Activated naive CD4-positive, alpha-beta T cell treated with anti-CD3 and anti-CD28 coated beads, Interleukin-2, amount 50 U/mL, for 16 hours (primary cell): Measurements from ENCODE around the gene TRAF1.

Experiments
- DNase-seq: peaks from one replicate; pipeline ENCODE4 v3.0.0-alpha.2; 2020

Gene TRAF1

DNA sequence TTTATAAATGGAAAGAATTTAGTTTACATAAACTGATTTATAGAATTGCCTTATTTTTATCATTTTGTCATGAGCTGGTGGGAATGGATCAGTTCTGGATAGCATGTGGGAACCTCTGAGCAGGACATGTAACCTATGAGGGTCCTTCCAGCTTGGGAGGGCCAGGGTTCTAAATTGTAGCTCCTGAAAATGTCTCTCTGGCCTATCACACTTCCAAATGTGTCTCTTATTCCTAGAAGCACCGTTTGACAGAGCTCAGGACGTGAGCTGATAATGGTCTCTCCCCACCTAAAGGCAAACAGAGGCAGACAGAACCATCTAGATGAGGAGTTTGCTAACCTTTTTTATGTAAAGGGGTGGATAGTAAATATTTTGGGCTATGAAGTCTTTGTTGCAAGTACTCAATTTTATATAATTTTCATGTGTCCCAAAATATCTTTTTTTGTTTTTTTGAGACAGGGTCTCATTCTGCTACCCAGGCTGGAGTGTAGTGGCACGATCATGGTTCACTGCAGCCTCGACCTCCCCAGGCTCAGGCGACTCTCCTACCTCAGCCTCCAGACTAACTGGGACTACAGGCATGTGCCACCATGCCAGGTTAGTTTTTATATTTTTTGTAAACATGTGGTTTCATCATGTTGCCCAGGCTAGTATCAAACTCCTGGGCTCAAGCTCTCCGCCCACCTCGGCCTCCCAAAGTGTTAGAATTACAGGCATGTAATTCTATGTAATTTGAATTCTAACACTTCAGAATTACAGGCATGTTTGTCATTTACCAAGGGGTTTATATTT lies 4.0 kb downstream of the TRAF1 start:
- no peak for DNase-seq

DNA sequence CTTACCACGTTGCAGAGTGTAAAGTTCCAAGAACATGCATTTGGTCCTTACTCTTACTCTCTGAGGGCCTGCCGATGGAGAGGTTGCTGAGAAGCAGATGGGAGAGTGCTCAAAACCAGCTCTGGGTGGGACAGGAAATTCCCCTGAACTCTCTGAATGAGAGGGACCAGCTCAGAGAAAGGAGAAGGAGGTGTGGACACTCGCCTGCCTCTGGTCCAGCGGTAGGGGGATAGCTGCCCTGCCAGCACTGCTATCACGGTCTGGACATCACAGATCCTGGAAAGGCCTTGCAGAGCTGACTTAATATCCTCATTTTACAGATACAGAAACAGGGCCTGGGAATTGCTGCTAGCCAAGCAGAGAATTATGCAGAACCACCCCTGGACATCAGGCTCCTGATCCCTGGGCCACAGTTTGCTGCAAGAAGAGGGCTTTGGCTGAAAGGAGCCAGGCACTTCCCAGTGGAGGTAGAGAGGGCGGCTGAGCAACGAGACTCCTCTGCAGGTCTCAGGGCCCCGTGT lies 4.9 kb downstream of the TRAF1 start:
- no peak for DNase-seq

DNA sequence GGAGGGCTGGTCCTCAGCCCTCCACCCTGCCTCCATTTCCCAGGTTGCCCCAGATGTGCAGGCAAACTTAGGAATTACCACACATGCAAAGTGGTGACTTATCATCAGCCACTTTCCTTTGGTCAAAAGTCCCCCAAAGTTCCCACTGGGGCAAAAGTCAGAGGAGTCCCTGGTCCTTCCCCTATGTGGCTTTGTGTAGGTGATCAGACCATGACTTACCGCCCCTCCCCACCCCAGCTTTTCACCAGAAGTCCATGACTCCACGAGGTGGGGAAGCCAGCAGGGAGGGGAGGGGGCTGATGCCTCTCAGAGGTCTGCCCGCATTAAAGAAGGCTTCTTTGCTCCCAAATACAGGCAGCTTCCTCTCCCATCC lies 5.8 kb downstream of the TRAF1 start:
- DNase-seq = no peak

DNA sequence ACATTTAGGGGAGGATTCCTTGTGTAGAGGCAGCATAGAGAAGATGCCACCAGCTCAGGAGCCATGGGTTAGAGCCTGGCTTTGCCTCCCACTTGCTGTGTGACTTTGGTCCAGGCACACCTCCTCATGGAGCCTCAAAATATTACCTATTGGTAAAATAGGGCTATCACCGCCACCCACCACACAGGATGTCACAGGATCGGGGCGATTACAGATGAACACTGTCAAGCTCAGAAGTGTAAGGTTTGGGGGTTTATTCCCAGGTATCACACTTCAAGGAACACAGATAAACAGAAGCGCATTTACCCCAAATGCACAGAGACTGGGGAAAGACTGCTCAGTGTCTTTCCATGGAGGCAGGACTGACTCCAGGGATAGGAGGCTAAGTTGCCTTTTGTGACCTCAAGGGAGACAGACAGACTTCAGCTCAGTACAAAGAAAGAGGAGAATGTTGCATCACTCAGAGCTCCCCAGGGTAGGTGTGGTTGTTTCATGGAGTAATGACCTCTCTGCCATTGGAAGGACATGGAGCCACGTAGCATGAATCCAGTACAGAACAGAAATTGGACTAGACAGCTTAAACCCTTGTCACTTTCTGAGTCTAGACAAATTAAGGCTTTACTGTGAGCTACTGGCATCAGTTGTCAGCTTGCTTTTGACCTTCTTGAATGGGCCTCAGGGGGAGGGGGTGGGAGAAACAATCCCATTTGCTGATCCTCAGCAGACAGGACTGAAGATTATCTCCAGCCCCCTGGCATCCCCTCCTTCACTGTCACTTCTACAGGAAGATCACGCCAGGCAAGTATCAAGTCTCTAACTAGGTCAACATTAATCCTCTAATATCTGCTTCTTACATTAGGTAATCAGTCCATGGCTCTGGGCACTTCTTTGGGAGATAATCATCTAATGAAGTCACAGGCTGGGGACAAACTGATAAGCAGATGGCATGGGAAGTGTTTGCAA lies 6.5 kb downstream of the TRAF1 start:
- no peak for DNase-seq

DNA sequence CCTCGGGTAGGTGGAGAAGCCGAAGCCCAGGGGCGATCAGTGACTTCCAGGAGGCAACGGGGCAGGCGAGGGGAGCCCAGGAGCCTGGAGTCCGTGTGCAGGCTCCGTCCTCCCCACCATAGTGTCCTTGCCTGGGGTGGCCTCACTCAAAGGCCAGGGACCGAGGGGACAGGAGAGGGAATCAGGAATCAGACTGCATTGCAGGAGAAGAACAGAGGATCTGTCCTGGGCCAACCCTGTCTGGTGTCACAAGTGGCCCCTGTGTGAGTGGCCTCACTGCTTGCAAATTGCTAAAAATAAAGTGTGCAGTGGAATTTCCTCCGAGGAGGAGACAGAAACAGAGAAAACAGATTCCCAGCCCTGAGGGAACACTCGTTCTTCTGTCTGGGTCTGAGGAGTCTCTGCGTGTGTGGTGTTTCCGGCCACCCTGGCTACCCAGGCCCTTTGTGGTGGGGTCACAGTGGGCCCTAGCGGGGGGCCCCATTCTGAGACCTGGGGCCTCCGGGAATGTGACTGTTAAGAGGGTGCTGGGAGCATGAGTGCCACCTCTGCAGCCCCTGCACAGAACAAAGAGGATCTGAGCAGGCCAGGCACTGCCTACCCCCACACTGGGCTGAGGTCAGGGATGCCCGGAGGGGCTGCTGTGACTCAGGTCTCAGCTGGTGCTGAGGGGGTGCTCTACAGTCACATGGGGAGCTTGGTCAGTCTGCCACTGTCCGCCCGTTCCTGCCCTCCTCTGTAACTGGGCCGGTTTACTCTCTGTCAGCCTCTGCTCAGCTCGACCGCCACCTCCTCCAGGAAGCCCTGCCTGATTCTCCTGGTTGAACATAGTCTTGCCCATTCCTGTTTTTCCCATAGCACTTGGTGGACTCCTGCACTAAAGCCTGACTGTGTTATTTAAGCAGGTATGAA lies 7.4 kb downstream of the TRAF1 start:
- DNase-seq = no peak

DNA sequence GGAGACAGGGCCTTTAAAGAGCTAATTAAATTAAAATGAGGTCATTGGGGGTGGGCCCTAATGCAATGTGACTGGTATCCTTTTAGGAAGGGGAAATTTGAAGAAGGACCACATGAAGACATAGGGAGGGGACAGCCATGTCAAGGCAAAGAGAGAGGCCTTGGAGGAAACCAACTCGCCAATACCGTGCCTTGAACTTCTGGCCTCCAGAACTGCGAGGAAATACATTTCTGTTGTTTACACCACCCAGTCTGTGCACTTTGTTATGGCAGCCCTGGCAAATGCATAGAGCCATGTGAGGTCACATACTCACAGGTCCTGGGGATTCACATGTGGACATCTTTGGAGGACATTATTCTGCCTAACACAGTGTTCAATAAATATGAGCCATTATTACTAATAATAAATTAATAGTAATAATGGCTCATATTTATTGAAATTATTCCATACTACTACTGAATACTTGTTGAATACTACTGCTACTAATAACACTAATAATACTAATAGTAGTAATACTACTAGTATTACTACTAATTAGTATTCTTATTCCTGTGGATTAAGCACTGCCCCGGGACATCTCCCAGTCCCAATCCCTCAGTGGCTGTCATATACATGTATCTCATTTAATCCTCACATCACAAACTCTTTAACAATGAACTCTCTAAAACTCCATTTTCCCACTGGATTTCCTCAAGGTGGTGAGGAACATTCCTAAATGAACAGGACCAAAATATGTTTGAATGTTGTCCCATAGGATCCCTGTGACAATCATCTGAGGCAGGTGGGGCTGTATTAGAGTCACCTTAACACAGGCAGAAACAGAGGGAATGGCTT lies 8.4 kb downstream of the TRAF1 start:
- no peak for DNase-seq

DNA sequence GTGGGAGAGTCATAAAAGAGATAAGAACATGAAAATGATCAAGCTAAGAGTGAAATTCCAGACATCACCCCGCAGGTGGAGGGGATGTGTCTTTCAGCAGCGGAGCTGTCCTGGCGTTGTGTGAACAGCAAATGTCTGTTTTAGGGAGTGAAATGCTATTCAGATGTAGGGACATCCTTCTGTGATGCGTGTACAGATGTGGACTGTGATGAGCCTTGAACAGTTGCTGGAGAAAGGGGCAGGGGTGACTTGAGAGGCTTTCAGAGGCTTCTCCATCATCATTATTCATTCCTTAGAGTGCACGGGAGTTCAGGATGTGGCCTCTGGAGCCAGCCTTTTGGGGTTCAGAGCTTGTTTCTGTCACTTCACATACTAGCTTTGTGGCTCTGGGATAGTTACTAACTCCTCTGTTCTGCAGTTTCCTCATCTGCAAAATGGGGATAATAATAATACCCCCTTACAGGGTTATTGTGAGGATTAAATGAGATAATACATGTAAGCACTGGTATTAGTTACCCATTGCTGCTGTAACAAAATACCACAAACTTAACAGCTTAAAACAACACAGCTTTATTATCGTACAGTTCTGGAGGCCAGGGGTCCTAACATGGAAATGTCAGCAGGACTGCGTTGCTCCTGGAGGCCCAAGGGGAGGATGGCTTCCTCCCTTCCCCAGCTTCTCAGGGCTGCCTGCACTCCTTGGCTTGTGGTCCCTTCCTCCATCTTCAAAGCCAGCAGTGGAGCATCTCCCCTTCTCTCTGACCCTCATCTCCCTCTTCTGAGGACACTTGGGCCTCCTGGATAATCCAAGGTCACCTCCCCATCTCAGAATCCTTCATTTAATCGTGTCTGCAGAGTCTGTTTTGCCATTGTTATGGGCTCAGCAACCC lies 9.4 kb downstream of the TRAF1 start:
- DNase-seq = no peak

DNA sequence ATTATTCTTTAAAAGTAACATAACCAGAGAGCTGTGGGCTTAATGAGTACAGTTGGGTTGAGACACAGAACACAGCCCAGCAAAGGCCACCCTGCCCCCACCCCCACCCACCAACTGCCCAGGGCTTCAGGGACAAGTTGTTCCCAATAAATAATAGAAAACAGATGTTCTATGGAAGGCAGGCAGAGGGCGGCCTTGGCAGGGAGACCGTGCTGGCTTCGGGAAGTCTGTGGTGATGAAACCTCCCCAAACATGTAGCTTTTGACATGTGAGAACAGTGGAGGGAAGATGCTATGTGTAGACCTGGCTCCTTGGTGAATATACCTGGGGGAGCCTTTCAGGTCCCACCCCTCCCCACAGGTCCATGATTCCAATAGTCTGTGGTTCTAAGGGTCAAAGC lies 10.0 kb downstream of the TRAF1 start:
- DNase-seq = no peak

DNA sequence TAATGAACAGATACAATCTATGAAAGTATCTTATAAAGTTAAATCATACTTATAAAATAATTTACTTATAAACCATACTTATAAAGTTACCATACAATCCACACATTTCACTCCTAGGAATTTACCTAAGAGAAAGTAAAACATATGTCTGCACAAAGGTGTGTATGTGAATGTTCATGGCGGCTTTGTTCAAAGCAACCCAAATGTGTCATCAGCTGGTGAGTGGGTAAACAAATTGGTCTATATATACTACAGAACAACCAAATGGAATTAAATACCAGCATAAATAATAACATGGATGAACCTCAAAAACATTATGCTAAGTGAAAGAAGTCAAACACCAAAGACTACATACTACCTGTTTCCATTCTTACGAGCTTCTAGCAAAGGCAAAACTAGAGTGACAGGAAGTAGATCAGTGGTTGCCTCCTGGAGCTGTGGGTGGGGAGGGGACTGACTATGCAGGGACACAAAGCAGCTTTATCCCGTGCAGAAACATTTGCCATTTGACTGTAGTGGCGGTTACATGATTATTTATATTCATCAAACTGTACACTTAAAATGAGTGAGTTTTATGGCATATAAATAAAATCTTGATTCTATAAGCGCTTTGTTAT lies 10.6 kb downstream of the TRAF1 start:
- DNase-seq = no peak

DNA sequence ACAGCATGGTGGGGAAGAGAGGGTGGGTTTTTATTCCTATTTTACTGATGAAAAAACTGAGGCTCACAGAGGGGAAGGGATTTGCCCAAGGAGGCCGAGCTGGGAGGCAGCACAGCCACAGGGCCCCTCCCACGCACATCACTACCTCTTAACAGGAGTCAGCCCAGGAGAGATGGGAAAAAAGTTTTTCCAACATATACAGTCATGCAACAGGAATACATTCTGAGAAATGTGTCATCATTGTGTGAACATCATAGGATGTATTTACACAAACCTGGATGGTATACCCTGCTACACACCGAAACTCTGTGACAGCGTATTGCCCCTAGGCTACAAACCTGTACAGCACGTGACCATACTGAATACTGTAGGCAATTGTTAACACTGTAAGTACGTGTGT lies 11.6 kb downstream of the TRAF1 start:
- no peak for DNase-seq

DNA sequence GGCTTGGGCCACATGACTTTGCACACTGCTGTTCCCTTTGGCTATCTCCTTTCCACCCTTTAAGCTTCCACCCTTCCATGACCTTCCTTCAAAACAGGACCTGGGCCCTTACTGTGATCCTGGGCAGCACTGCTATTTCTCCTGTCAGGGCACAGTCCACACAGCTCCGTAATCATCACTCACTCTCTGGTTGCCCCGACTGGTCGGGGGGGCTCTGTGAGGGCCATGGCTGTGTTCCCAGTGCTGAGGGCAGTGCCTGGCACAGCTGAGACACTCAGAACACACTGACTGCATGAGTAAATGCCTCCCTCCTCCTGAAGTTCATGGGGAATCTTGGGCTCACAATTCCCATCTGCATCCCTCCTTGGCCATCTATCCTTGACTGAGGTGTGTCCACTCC lies 12.2 kb downstream of the TRAF1 start:
- DNase-seq = no peak

DNA sequence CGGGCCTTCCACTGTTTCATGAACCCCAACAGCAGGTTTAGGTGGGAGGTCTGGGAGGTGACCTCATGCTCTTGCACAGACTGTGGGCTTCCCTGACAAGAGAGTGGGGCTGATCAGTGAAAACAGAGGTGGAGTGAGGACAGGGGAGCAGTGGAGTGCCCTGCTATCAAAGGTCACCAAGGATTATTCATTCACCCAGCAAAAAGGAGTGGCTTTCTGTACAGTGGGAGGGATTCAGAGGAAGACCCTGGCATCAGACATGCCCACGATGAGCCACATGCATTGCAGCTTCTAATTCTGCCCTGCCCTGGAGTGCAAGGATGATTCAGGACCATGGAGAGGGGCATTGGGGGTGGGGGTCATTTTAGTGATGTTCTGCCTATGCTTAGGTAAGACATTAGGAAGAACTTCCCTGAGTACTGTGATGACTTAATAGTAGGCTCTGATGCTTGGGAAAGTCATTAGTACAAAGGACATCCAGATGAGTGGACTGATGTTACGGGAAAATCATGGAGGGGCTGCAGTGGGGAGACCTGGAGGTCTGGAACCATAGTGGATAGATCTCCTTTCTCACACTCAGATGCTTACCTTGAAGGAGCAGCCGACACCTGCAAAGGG lies 12.8 kb downstream of the TRAF1 start:
- DNase-seq = no peak

DNA sequence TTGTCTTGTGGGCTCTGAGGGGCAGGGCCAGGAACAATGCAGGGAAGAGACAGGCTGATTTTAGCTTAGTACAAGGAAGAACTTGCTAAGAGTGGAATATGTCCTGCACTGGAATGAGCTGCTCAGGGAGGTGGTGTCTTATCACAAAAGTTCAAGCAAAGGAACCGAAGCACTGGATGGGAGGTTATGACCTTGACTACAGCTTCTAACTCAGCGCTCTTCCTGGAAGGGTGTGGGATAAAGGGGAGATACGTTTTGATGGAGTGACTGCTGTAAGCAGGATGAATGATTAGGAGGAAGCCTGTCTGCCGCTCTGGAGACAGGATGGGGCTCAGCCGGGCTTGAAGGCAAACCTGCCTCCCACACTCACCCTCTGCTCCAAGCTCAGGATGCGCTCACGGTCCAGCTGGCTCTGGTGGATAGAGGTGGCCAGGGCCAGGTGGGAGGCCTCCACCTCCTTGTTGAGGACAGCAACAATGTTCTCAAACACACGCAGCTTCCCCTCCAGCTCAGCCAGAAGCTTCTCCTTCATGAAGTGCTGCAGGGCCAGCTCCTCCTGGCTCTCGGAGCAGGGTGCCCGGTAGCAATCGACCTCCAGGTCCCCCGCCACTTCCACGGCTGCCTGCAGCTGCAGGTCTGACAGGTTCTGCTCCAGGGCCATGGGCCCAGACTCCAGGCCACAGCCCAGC lies 13.5 kb downstream of the TRAF1 start:
- no peak for DNase-seq

DNA sequence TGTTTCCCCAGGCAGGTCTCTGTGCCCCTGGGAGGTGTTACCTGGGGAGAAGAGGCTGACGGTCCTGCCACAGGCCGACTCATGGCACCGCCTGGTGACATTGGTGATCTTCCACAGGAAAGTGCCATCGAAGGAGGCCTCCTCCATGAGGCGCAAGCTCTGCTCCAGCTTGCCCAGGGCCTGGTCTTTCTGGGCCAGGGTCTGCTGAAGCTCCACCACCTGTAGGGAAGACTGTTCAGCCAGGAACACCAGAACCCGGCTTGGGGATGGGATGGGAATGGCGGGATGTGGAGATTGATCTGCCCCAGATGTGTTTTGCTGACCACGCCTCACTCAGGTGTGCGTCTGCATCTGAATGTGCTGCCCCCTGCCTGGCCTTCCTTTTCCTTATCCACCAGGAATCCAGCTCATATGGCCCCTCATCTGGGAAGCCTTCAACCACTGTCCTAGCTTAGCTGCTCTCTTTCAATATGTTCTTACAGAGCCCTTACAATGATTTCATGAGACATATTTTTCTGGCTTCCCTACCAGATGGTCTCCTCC lies 15.2 kb downstream of the TRAF1 start:
- DNase-seq = no peak

DNA sequence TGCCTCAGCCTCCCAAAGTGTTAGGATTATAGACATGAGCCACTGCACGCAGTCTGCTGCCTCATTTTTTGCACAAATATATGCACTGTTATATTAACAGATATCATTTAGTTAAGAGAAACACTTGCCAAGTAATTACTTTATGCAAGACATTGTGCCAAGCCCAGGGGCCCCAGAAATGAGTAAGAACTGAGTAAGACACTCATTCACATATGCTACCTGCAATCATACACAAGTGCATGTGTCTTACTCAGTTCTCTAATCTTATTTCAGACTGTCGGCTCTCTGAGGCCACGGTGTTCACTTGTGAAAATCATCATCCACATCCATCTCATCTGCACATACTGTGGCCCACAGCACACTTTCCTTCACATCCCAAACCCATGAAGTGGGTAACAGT lies 16.0 kb downstream of the TRAF1 start:
- no peak for DNase-seq

DNA sequence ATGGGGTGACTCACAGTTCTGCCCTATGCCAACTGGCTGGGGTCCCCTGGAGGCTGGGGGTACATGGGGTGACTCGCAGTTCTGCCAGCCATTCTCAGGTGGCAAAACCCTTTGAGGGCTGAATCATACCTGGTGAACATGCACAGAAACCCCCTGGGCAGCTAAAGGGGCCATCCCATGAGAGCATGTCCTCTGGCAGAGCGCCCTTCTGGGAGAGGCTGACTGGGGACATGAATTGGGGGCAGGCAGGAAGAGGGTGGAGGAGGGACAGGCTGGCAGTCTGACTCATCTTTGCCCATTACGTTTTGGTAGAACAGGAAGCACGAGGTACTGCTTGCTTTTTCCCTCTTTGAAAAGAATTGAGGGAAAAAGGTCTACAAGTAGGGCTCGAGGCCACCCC lies 16.7 kb downstream of the TRAF1 start:
- DNase-seq = peak; percentile 57

DNA sequence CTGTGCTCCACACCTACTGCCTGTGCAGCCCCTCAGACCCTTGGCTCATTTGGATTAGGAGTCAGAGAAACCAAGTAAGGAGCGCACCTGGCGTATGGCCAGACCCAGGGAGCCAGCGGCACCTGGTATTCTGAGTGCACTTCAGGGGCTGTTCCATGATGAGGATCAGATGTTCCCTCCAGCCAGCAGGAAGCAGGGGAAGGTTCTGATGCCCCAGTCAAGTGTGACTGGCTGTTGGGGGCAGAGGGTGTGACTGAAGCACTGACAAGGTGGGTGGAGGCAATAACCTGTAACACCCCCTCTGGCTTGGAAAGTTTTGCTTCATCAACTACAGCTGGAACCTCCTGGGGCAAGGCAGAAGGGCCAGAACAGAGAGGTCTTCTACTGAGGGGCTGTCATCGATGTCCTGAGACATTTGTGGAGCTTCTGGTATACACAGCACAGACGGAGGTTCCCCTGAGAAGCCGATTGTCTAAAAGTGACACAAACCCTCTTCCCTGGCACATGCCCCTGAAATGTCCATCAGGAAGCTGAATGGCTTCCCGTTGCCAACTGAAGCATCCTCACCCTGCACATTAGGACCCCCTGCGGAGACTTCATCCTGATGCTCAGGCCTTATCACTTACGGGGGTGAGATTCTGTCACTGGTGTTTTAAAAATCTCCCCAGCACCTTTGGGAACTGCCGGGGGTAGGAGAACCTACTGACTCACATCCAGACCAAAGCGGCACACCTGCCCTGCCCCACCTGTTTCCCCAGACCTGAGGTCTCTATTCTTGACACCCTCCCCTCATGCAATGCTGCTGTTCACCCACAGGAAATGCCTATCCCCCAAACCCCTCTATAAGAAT lies 21.1 kb downstream of the TRAF1 start:
- DNase-seq = no peak

DNA sequence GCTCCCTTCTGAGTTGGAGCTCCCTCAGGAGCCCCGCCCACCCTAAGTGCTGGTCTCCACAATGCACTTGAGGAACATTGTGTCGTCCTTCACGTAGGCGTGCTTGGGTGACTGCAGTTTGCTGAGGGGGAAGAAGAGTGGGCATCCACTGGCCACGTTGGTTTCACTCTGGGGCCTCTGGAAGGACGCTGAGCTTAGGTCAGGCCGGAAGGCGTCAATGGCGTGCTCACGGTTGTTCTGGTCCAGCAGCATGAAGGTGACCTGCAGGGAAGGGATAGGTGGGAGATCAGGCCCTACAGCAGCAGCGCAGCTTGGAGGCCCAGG lies 21.7 kb downstream of the TRAF1 start:
- no peak for DNase-seq
